BE2C (cell line): ENCODE results near the gene LDHA.
A peak's percentile ranks its signal among the peaks of the same experiment; 100 is the strongest.

ENCODE experiments used
- DNase-seq: peaks from one replicate; pipeline ENCODE4 v3.0.0-alpha.2; 2020
- H3K27me3 ChIP-seq: fragments of 250-450 bp; sonication (Bioruptor Pico); 2 replicates; pipeline ENCODE4 v1.5.1; 2020; ENCODE audit warnings: mild to moderate bottlenecking
- H3K36me3 ChIP-seq: fragments of 250-450 bp; sonication (Bioruptor Pico); 2 replicates; pipeline ENCODE4 v1.5.1; 2020; ENCODE audit warnings: mild to moderate bottlenecking
- H3K4me1 ChIP-seq: fragments of 250-450 bp; sonication (Bioruptor Pico); 2 replicates; pipeline ENCODE4 v1.5.1; 2020
- H3K4me3 ChIP-seq: 2 replicates; pipeline ENCODE4 v1.5.1; 2011; ENCODE audit warnings: low read depth, low read length
- H3K9me3 ChIP-seq: fragments of 250-450 bp; sonication (Bioruptor Pico); 2 replicates; pipeline ENCODE4 v1.5.1; 2020
- TF ChIP-seq, protein P1 (sequence below): IDR thresholded peaks from 2 replicates; pipeline ENCODE4 v1.5.1; 2012; ENCODE audit warnings: mild to moderate bottlenecking, low read depth, low read length

LDHA gene

GRCh38 chr11:18455686-18456372 lies 61.5 kb downstream of the LDHA start, which contains the start of gene LDHAL6A:
Gene LDHAL6A, plus strand, starts transcription at chr11:18455856. Its CDS starts 825 bp downstream, at chr11:18456681.
- TF ChIP-seq, protein P1, sequence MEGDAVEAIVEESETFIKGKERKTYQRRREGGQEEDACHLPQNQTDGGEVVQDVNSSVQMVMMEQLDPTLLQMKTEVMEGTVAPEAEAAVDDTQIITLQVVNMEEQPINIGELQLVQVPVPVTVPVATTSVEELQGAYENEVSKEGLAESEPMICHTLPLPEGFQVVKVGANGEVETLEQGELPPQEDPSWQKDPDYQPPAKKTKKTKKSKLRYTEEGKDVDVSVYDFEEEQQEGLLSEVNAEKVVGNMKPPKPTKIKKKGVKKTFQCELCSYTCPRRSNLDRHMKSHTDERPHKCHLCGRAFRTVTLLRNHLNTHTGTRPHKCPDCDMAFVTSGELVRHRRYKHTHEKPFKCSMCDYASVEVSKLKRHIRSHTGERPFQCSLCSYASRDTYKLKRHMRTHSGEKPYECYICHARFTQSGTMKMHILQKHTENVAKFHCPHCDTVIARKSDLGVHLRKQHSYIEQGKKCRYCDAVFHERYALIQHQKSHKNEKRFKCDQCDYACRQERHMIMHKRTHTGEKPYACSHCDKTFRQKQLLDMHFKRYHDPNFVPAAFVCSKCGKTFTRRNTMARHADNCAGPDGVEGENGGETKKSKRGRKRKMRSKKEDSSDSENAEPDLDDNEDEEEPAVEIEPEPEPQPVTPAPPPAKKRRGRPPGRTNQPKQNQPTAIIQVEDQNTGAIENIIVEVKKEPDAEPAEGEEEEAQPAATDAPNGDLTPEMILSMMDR: peak; percentile 16; the same call in 1 of the 2 replicates
- peak within 1 kb of the TSS; percentile 64 for H3K4me3 ChIP-seq
- no peaks in the 10 kb centered on the region for H3K36me3 ChIP-seq
- H3K27me3 ChIP-seq: no peaks in the 10 kb centered on the region
- no peaks in the 10 kb centered on the region for H3K9me3 ChIP-seq
- H3K4me1 ChIP-seq: no peaks in the 10 kb centered on the region
- DNase-seq: peak; percentile 39

- no peak for DNase-seq
- H3K4me1 ChIP-seq: no peaks in the 10 kb centered on the region
- H3K9me3 ChIP-seq: no peaks in the 10 kb centered on the region
- no peaks in the 10 kb centered on the region for H3K27me3 ChIP-seq
- no peaks in the 10 kb centered on the region for H3K36me3 ChIP-seq
- TF ChIP-seq, protein P1: no peak
- no peak overlapping the region for H3K4me3 ChIP-seq
Observed at GRCh38 chr11:18457450-18457849, 63.1 kb downstream of the LDHA start.
